WTC11 (cell line): ENCODE measurements around the gene USP22. TPM values are rescaled to one million over a fixed set of nuclear protein-coding genes. Genes with fewer than 3 reads are reported as not detected.

ENCODE experiments used
- ATAC-seq: fragments of 200-7000 bp; cut with Tn5 transposase; 2 replicates; pipeline ENCODE4 v1.10.0; 2021; ENCODE audit warnings: mild to moderate bottlenecking, moderate library complexity
- CTCF ChIA-PET: fragments of 300-600 bp; sonication (Branson Sonifier 250); formaldehyde crosslinking; loops from one replicate; lab custom pipeline; 2021; ENCODE audit warnings: antibody characterized with exemption; lab: Charles Lee
- POLR2A ChIA-PET: fragments of 350-600 bp; sonication (Branson Sonifier 250); formaldehyde crosslinking; loops from one replicate; lab custom pipeline; 2021; ENCODE audit warnings: antibody characterized with exemption; lab: Charles Lee
- DNase-seq: peaks from one replicate; pipeline ENCODE4 v3.0.0; 2021; ENCODE audit warnings: low spot score
- H3K27ac Mint-ChIP-seq: 2 replicates; pipeline ENCODE4 v1.8.0; 2021; ENCODE audit warnings: mixed read lengths
- H3K27me3 Mint-ChIP-seq: 2 replicates; pipeline ENCODE4 v1.8.0; 2021; ENCODE audit warnings: low read depth, mild to moderate bottlenecking, moderate library complexity, mixed read lengths
- H3K36me3 Mint-ChIP-seq: 2 replicates; pipeline ENCODE4 v1.8.0; 2021; ENCODE audit warnings: mixed read lengths
- H3K4me1 Mint-ChIP-seq: 2 replicates; pipeline ENCODE4 v1.8.0; 2022; ENCODE audit warnings: mixed read lengths
- H3K4me3 Mint-ChIP-seq: 2 replicates; pipeline ENCODE4 v1.8.0; 2021; ENCODE audit warnings: mild to moderate bottlenecking, moderate library complexity, mixed read lengths
- H3K9me3 Mint-ChIP-seq: 2 replicates; pipeline ENCODE4 v1.8.0; 2021; ENCODE audit warnings: mixed read lengths
- FOXJ3 ChIP-seq: sonication (generic); formaldehyde crosslinking; IDR thresholded peaks from 2 replicates; pipeline ENCODE4 v1.9.0; 2021; ENCODE audit warnings: missing genetic modification reagents, mild to moderate bottlenecking, borderline replicate concordance
- FOXP1 ChIP-seq: sonication (generic); formaldehyde crosslinking; IDR thresholded peaks from 2 replicates; pipeline ENCODE4 v1.8.0; 2022; ENCODE audit warnings: missing genetic modification reagents, mild to moderate bottlenecking, moderate library complexity, borderline replicate concordance
- GABPB1 ChIP-seq: sonication (generic); formaldehyde crosslinking; IDR thresholded peaks from 2 replicates; pipeline ENCODE4 v1.8.1; 2023; ENCODE audit warnings: mild to moderate bottlenecking, missing genetic modification reagents
- IRF2 ChIP-seq: sonication (generic); formaldehyde crosslinking; IDR thresholded peaks from 2 replicates; pipeline ENCODE4 v1.8.0; 2022; ENCODE audit warnings: low read depth, missing genetic modification reagents, borderline replicate concordance
- NFE2L1 ChIP-seq: sonication (generic); formaldehyde crosslinking; IDR thresholded peaks from 2 replicates; pipeline ENCODE4 v1.8.1; 2023; ENCODE audit warnings: missing genetic modification reagents
- NR3C1 ChIP-seq: sonication (generic); formaldehyde crosslinking; conservative IDR thresholded peaks from 2 replicates; pipeline ENCODE4 v1.8.1; 2023; ENCODE audit warnings: low read depth, mild to moderate bottlenecking, missing genetic modification reagents
- RORB ChIP-seq: fragments of 250-450 bp; sonication (Bioruptor Pico); IDR thresholded peaks from 2 replicates; pipeline ENCODE4 v1.9.0; 2021; ENCODE audit warnings: mild to moderate bottlenecking
- TEAD1 ChIP-seq: sonication (generic); formaldehyde crosslinking; IDR thresholded peaks from 2 replicates; pipeline ENCODE4 v1.8.0; 2022; ENCODE audit warnings: mild to moderate bottlenecking, missing genetic modification reagents
- ZNF121 ChIP-seq: sonication (generic); formaldehyde crosslinking; IDR thresholded peaks from 2 replicates; pipeline ENCODE4 v1.8.0; 2023; ENCODE audit warnings: missing genetic modification reagents
- ZNF138 ChIP-seq: sonication (generic); formaldehyde crosslinking; conservative IDR thresholded peaks from 2 replicates; pipeline ENCODE4 v1.8.1; 2022; ENCODE audit warnings: mild to moderate bottlenecking, moderate library complexity, missing genetic modification reagents
- ZNF232 ChIP-seq: sonication (generic); formaldehyde crosslinking; IDR thresholded peaks from 2 replicates; pipeline ENCODE4 v1.8.0; 2022; ENCODE audit warnings: mild to moderate bottlenecking, missing genetic modification reagents
- ZNF423 ChIP-seq: fragments of 250-450 bp; sonication (Bioruptor Pico); IDR thresholded peaks from 2 replicates; pipeline ENCODE4 v2.1.2; 2022; ENCODE audit warnings: mild to moderate bottlenecking, moderate library complexity
- total RNA-seq: library from RNA; stranded (reverse); gene quantifications from 3 replicates; pipeline ENCODE4 v1.2.3, GENCODE V29; 2021
- TF ChIP-seq, protein P1 (sequence below): fragments of 250-450 bp; sonication (Bioruptor Pico); IDR thresholded peaks from 2 replicates; pipeline ENCODE4 v1.9.0; 2021; ENCODE audit warnings: mild to moderate bottlenecking
- TF ChIP-seq, protein P2 (sequence below): fragments of 250-450 bp; sonication (Bioruptor Pico); IDR thresholded peaks from 2 replicates; pipeline ENCODE4 v1.9.0; 2021; ENCODE audit warnings: mild to moderate bottlenecking
- TF ChIP-seq, protein P3 (sequence below): fragments of 250-450 bp; sonication (Bioruptor Pico); conservative IDR thresholded peaks from 2 replicates; pipeline ENCODE4 v1.9.0; 2021; ENCODE audit warnings: mild to moderate bottlenecking
- TF ChIP-seq, protein P4 (sequence below): sonication (generic); formaldehyde crosslinking; IDR thresholded peaks from 2 replicates; pipeline ENCODE4 v1.8.1; 2023; ENCODE audit warnings: mild to moderate bottlenecking, moderate library complexity, missing genetic modification reagents
- TF ChIP-seq, protein P5 (sequence below): fragments of 200-600 bp; IDR thresholded peaks from 2 replicates; pipeline ENCODE4 v1.8.0; 2022; ENCODE audit warnings: antibody characterized with exemption
- TF ChIP-seq, protein P6 (sequence below): sonication (generic); formaldehyde crosslinking; IDR thresholded peaks from 2 replicates; pipeline ENCODE4 v1.8.1; 2022; ENCODE audit warnings: mild to moderate bottlenecking, missing genetic modification reagents, moderate library complexity, borderline replicate concordance

USP22 gene
- total RNA-seq, 1 experiment from 2014 or later: 289 TPM

DNA sequence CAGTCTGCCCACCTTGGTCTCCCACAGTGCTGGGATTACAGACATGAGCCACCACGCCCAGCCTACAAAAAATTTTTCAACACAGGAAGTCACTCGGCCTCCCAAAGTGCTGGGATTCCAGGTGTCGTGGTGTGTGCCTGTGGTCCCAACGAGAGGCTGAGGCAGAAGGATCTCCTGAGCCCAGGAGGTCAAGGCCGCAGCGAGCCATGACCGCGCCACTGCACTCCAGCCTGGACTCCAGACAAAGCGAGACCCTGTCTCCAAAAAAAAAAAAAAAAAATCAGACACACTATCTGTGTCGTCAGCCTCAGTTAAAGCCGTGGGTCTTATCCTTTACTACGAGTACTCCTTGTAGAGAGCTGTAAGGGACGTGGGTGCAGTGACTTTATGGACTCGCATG, 15.8 kb downstream of the USP22 start:
- no peaks in the 10 kb centered on the region for H3K27me3 Mint-ChIP-seq
- no peak overlapping the region for H3K27ac Mint-ChIP-seq
- H3K4me3 Mint-ChIP-seq: no peak overlapping the region
- TF ChIP-seq, protein P1, sequence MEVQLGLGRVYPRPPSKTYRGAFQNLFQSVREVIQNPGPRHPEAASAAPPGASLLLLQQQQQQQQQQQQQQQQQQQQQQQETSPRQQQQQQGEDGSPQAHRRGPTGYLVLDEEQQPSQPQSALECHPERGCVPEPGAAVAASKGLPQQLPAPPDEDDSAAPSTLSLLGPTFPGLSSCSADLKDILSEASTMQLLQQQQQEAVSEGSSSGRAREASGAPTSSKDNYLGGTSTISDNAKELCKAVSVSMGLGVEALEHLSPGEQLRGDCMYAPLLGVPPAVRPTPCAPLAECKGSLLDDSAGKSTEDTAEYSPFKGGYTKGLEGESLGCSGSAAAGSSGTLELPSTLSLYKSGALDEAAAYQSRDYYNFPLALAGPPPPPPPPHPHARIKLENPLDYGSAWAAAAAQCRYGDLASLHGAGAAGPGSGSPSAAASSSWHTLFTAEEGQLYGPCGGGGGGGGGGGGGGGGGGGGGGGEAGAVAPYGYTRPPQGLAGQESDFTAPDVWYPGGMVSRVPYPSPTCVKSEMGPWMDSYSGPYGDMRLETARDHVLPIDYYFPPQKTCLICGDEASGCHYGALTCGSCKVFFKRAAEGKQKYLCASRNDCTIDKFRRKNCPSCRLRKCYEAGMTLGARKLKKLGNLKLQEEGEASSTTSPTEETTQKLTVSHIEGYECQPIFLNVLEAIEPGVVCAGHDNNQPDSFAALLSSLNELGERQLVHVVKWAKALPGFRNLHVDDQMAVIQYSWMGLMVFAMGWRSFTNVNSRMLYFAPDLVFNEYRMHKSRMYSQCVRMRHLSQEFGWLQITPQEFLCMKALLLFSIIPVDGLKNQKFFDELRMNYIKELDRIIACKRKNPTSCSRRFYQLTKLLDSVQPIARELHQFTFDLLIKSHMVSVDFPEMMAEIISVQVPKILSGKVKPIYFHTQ (CRISPR knock-in tag): no peak
- TF ChIP-seq, protein P2, sequence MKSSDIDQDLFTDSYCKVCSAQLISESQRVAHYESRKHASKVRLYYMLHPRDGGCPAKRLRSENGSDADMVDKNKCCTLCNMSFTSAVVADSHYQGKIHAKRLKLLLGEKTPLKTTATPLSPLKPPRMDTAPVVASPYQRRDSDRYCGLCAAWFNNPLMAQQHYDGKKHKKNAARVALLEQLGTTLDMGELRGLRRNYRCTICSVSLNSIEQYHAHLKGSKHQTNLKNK: no peak
- TF ChIP-seq ZNF121 (CRISPR knock-in tag) (no peak), NFE2L1 (CRISPR knock-in tag) (no peak), ZNF138 (CRISPR knock-in tag) (no peak), IRF2 (CRISPR knock-in tag) (no peak), TEAD1 (no peak), NR3C1 (no peak), FOXP1 (no peak), FOXJ3 (CRISPR knock-in tag) (no peak), ZNF232 (CRISPR knock-in tag) (no peak), ZNF423 (CRISPR knock-in tag) (no peak), RORB (no peak), GABPB1 (CRISPR knock-in tag) (no peak)
- TF ChIP-seq, protein P3, sequence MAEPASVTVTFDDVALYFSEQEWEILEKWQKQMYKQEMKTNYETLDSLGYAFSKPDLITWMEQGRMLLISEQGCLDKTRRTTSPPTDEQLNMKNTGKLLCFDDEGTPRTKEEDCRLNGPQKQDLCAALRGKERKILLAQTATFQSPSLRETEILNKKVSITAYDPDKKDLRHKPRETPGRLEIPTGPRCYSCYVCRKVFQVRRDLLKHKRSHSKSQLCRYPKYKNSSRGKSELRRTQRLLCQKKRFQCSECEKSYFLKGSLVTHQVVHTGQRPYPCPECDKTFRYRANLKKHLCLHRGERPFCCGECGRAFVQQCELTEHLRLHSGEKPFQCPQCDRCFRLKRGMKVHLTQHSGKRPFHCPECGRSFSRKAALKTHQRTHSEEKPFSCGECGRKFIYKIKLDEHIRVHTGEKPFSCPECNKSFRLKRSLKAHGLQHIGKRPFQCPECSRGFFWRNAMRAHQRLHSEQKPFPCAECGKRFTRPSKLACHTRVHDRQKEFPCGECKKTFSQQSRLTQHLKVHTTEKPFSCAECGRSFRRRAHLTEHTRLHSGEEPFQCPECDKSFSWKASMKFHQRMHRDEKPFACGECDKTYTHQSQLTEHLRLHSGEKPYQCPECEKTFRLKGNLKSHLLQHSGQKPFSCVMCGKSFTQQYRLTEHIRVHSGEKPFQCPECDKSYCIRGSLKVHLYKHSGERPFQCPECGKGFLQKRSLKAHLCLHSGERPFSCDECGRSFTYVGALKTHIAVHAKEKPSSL: no peak
- TF ChIP-seq, protein P4, sequence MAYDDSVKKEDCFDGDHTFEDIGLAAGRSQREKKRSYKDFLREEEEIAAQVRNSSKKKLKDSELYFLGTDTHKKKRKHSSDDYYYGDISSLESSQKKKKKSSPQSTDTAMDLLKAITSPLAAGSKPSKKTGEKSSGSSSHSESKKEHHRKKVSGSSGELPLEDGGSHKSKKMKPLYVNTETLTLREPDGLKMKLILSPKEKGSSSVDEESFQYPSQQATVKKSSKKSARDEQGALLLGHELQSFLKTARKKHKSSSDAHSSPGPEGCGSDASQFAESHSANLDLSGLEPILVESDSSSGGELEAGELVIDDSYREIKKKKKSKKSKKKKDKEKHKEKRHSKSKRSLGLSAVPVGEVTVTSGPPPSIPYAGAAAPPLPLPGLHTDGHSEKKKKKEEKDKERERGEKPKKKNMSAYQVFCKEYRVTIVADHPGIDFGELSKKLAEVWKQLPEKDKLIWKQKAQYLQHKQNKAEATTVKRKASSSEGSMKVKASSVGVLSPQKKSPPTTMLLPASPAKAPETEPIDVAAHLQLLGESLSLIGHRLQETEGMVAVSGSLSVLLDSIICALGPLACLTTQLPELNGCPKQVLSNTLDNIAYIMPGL (CRISPR knock-in tag): no peak
- TF ChIP-seq, protein P5, sequence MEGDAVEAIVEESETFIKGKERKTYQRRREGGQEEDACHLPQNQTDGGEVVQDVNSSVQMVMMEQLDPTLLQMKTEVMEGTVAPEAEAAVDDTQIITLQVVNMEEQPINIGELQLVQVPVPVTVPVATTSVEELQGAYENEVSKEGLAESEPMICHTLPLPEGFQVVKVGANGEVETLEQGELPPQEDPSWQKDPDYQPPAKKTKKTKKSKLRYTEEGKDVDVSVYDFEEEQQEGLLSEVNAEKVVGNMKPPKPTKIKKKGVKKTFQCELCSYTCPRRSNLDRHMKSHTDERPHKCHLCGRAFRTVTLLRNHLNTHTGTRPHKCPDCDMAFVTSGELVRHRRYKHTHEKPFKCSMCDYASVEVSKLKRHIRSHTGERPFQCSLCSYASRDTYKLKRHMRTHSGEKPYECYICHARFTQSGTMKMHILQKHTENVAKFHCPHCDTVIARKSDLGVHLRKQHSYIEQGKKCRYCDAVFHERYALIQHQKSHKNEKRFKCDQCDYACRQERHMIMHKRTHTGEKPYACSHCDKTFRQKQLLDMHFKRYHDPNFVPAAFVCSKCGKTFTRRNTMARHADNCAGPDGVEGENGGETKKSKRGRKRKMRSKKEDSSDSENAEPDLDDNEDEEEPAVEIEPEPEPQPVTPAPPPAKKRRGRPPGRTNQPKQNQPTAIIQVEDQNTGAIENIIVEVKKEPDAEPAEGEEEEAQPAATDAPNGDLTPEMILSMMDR: no peak
- TF ChIP-seq, protein P6, sequence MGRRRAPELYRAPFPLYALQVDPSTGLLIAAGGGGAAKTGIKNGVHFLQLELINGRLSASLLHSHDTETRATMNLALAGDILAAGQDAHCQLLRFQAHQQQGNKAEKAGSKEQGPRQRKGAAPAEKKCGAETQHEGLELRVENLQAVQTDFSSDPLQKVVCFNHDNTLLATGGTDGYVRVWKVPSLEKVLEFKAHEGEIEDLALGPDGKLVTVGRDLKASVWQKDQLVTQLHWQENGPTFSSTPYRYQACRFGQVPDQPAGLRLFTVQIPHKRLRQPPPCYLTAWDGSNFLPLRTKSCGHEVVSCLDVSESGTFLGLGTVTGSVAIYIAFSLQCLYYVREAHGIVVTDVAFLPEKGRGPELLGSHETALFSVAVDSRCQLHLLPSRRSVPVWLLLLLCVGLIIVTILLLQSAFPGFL (CRISPR knock-in tag): no peak
- peaks cover 34% of the 10 kb centered on the region for H3K4me1 Mint-ChIP-seq
- CTCF ChIA-PET: no interaction called here
- peaks cover 58% of the 10 kb centered on the region for H3K36me3 Mint-ChIP-seq
- POLR2A ChIA-PET: no interaction called here
- ATAC-seq: no peak
- no peaks in the 10 kb centered on the region for H3K9me3 Mint-ChIP-seq
- DNase-seq: no peak
